HG02970 (cell line): ENCODE results near the gene KCTD19.

ENCODE experiments used
- ATAC-seq: cut with Tn5 transposase; IDR thresholded peaks from one replicate; pipeline ENCODE4 v1.9.1; 2021; ENCODE audit warnings: mild to moderate bottlenecking, moderate library complexity, moderate number of reproducible peaks; ENCODE audit not compliant: unreplicated experiment, low FRiP score

KCTD19 gene

DNA sequence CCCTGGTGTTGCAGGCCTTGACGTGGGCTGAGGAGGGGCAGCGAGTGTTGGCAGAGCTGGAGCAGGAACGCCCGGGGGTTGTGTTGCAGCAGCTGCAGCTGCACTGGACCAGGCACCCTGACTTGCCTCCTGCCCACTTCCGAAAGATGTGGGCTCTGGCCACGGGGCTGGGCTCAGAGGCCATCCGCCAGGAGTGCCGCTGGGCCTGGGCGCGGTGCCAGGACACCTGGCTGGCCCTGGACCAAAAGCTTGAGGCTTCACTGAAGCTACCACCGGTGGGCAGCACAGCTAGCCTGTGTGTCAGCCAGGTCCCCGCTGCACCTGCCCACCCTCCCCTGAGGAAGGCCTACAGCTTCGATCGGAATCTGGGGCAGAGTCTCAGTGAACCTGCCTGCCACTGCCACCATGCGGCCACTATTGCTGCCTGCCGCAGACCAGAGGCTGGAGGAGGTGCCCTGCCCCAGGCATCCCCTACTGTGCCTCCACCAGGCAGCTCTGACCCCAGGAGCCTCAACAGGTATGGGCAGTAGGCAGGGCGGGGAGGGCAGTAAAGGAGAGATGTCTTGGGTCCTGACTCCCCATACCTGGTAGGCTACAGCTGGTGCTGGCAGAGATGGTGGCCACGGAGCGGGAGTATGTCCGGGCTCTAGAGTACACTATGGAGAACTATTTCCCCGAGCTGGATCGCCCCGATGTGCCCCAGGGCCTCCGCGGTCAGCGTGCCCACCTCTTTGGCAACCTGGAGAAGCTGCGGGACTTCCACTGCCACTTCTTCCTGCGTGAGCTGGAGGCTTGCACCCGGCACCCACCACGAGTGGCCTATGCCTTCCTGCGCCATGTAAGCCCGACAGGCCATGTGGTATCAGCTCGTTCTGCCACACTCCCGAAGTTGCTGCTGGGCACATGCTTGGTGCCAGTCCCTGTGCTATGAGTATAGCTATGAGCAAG, 41.6 kb downstream of the KCTD19 start:
- no peak for ATAC-seq

- ATAC-seq, result no peak
Observed at GRCh38 chr16:67283826-67284555, 42.5 kb downstream of the KCTD19 start.

DNA sequence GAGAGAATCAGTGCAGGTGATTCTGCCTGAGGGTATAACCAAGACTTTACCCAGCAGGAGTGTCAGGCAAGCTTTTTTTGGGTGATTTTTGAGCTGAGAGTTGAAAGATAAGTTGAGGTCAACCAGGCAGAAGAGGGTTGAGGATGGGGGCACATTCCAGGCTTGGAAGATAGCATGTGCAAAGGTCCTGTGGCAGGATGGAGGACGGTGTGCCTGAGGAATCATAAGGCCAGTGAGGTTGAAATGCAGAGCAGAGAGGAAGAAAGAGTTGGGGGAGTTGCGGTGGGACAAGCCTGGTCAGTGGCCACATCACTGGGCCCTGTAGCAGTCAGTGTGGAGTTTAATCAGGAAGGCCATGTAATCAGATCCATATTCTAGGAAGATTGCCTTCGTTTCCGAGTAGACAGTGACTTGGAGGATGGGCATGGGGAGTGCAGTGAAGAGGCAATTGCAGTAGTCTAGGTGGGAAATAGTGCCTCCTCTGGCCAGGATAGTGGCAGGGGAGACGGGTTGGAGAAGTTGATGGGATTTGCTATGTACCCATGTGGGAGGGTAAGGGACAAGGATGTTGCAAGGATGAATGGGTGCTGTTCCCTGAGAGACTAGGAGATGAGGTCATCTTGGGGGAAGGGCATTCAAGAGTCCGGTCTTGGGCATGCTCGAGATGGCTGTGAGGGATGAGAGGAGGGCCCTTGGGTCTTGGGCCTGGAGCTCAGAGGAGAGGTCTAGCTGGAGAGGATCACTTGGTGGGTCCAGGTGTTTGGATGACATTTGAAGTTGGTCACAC, 43.3 kb downstream of the KCTD19 start:
- ATAC-seq, result no peak

DNA sequence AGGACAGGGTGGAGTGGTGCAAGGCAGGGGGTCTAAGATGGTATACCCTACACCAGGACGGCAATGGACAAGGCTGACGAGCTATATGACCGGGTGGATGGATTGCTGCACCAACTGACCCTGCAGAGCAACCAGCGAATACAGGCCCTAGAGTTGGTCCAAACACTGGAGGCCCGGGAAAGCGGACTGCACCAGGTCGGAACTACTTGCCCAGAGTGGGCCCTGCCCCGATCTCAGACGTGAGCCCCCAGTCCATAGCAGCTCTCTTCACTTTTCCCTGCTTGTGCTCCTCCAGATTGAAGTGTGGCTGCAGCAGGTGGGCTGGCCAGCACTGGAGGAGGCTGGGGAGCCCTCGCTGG, 44.1 kb downstream of the KCTD19 start:
- ATAC-seq, result no peak

DNA sequence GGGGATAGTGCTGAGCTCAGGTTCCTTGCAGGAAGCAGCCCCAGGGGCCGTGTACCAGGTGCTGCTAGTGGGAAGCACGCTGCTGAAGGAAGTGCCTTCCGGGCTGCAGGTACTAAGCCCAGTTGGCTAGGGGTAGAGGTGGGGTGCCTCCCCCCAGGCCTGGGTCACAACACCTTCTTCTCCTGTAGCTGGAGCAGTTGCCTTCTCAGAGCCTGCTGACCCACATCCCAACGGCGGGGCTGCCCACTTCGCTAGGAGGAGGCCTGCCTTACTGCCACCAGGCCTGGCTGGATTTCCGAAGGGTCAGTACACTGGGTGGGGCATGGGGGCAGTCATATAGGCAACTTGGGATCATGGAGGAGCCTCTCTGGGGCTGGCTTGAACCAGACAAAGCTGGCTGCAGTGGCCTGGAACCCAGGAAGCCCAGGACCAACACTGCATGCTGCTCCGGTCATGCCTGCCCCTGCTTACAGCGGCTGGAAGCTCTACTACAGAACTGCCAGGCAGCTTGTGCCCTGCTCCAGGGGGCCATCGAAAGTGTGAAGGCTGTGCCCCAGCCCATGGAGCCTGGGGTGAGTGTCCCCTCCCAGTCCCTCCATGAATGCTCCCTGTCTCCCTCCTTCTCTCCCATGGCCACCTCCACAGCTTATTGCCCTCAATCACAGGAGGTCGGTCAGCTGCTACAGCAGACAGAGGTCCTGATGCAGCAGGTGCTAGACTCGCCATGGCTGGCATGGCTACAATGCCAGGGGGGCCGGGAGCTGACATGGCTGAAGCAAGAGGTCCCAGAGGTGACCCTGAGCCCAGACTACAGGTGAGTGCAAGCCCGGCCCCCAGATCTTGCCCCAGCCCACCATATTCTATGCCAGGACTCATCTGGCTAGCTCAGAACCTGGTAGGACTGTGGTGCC, 44.8 kb downstream of the KCTD19 start:
- ATAC-seq, result no peak

- ATAC-seq, result no peak
Observed at GRCh38 chr16:67280090-67281015, 46.2 kb downstream of the KCTD19 start.

DNA sequence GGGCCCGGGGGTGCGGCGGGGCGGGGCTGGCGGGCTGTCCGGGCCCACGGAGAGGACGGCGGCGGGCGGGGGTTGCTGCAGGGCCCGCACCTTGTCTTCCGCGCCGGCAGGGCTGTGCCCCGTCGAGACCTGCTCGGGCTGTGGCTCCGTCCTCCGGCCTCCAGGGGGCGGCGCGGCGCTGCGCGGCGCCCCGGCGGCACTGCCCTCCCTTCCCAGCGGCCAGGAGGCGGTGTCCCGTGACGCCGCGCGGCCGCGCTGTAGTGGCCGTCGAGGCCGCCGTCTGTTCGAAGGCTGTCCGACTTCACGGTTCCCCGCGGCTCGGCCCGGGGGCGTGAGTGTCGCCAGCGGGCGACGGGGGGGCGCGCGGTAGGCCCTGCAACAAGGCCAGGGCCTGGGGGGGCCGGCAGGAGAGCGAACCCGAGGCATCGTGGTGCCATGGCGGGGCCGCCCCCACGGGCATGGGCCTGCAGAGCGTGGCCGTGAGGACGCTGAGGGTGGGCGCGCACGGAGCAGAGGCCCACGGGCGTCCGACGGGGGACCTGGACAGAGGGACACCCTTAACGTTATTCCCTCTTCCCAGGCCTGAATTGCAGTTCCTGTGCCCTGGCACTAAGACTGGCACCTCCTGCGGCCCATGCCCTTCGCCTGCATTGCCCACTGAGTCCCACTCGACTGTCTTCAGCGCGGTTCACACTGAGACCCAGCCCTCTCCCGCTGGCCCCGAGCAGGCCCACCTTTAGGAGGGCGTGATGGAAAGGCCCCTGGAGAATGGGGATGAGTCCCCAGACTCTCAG, 47.0 kb downstream of the KCTD19 start, which contains the start of gene PLEKHG4:
Gene PLEKHG4, plus strand, starts transcription at position 237 of the 794 bp plus-strand sequence. Its CDS starts 513 bp downstream, at position 750.
- peak; percentile 55 for ATAC-seq

DNA sequence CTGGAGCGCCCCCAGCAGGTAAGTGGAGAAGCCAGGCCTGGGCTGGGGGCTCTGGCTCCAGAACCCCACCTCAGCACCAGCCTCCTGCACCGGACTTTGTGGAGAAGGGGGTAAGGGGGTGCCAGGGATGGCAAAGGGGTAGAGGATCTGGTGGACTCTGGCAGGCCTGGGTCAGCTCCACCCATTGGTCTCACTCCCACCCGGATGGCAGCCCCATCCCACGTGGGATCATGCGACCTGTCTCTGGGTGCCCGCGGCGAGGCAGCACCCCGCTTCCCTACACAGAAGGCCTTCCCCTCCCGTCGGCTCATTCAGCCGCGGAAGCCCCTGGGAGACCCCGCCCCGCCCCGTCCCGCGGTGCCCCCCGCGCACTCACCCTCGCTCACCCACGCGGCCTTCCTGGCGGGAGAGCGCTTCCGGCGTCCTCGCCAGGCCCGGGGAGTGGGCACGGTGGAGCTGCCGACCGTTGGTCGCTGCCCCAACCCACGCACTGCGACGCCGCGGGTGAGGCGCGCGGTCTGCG, 47.7 kb downstream of the KCTD19 start:
- peak; percentile 17 for ATAC-seq

GRCh38 chr16:67277999-67278772, 48.4 kb downstream of the KCTD19 start:
- peak; percentile 7 for ATAC-seq

- no peak for ATAC-seq
Observed at GRCh38 chr16:67277294-67277998, 49.1 kb downstream of the KCTD19 start.

DNA sequence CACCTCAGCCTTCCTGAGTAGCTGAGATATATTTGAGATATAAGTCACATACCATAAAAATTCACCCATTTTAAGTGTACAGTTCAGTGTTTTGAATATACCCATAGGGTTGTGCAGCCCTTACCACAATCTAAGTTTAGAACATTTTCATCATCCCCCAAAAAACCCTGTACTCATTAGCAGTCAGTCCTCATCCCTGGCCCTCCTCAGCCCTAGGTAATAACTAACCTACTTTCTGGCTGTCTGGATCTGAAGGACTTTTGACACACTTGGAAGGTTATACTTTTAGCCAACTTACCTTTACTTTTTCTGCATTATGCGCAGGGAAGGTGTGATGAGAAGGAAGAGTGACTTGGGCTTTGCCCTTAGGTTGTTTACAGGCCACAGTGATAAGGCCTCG, 51.2 kb downstream of the KCTD19 start:
- no peak for ATAC-seq

GRCh38 chr16:67271446-67271845, 55.1 kb downstream of the KCTD19 start:
- ATAC-seq, result no peak

- ATAC-seq, result no peak
Observed at GRCh38 chr16:67270931-67271338, 55.6 kb downstream of the KCTD19 start.

GRCh38 chr16:67269766-67270165, 56.8 kb downstream of the KCTD19 start:
- no peak for ATAC-seq

DNA sequence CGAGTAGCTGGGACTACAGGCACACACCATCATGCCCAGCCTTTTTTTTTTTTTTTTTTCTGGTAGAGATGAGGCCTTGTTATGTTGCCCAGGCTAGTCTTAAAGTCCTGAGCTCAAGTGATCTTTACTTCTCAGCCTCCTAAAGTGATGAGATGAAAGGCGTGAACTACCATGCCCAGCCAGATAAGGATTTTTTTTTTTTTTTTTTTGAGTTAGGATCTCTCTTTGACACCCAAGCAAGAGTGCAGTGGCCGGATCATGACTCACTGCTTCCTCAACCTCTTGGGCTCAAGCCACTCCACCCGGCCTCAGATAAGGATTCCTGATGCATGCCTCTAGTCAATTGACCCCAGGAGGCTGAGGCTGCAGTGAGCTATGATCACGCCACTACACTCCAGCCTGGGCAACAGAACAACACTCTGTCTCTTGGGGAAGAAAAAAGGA, 58.4 kb downstream of the KCTD19 start:
- no peak for ATAC-seq

- no peak for ATAC-seq
Observed at GRCh38 chr16:67265834-67266233, 60.7 kb downstream of the KCTD19 start.
